ENCODE data around the gene ITPRIP.
A peak's percentile ranks its signal among the peaks of the same experiment; 100 is the strongest.

Gene ITPRIP

DNA sequence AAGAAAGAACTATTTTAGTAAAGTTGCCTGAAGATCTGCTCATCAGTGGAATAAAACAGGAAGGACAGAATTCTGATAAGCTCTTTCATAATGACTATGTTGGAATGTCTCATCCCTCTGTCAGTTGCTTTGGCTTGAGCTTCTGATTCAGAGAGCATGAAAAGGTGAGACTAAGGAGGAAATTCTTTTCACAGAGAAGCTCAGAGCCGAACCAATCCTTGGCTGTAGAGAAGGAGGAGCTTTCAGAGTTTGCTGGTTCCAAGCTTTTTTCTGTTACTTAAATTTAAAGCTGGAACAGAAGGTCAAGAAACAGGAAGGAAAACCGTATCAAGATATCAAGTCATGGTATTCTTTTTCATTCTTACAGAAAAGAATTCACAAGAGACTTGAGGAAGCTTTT, 45.3 kb downstream of the ITPRIP start:
- peaks cover 26% of the 10 kb centered on the region for H3K4me1 Mint-ChIP-seq
- DNase-seq (no peak), ATAC-seq (no peak)
- peaks cover 33% of the 10 kb centered on the region for H3K27me3 Mint-ChIP-seq
- H3K27ac Mint-ChIP-seq, result no peak overlapping the region
- peak overlapping the region in 1 of 2 donors; percentile 10 for H3K4me3 Mint-ChIP-seq
- no peaks in the 10 kb centered on the region for H3K9me3 Mint-ChIP-seq

DNA sequence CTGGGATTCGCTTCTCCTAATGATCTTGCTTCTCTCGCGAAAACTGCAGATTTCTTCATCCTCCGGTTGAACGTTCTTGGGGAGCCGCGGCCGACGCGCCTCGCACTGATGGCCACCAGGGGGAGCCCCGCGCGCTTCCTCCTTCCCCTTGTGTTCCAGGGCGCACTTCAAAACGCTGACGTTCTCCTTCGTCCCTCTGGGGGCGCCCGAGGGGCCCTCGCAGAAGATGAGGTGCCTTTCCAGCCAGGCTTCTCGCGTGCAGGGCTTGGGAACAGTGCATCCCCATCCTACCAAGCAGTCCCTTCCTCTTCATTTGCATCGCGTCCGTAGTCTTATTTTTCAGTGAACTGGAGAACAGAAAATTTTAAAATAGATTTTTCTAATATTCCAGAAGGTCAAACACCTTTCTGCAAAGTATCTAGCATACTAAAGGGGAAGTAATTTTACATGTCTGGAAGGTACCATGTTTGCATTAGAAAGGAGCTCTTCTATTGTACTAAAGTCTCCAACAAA, 46.8 kb downstream of the ITPRIP start:
- DNase-seq, result peak; percentile 84 to 86
- Mint-ChIP-seq H3K27me3 (peaks cover 33% of the 10 kb centered on the region), H3K27ac (no peak overlapping the region), H3K4me1 (peaks cover 22% of the 10 kb centered on the region), H3K9me3 (no peaks in the 10 kb centered on the region), H3K4me3 (peak overlapping the region in 1 of 2 donors; percentile 12)
- peak; percentile 97 for ATAC-seq

DNA sequence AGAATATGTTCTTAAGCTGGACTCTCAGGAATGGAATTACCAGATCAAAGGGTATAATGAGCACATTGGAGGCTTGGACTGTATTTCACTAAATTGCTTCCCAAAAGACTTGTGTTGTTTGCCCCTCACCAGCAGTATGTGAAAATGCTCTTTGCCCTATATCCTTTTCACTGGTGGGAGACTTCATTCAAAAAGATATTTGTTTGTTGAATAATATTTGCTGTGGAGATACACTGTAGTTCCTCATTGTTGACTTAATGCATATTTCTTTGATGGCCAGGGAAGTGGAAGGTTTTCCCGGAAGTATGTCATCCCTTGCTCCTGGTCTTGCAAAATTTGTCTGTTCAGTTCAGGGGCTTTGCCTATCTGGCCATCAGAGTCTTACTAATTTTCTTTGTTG, 49.9 kb downstream of the ITPRIP start:
- no peak for ATAC-seq
- Mint-ChIP-seq H3K4me3 (no peak overlapping the region), H3K27me3 (peaks cover 22% of the 10 kb centered on the region), H3K4me1 (peaks cover 16% of the 10 kb centered on the region), H3K27ac (no peak overlapping the region), H3K9me3 (no peaks in the 10 kb centered on the region)
- DNase-seq, result no peak

DNA sequence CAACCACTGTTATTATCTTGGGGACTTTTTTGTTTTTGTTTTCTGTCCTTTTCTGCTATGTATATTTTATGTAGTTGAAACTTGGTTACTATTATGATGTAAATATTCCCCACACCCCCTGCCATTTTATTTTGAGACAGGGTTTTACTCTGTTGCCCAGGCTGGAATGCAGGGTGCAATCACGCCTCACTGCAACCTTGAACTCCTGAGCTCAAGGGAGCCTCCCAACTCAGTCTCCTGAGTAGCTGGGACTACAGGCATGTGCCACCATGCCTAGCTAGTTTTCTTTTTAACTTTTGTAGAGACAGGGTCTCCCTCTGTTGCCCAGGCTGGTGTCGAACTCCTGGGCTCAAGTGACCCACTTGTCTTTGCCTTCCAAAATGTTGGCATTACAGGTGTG, 51.3 kb downstream of the ITPRIP start:
- Mint-ChIP-seq H3K9me3 (no peaks in the 10 kb centered on the region), H3K27ac (no peak overlapping the region), H3K4me1 (peaks cover 9% of the 10 kb centered on the region), H3K4me3 (no peak overlapping the region), H3K27me3 (peaks cover 22% of the 10 kb centered on the region)
- ATAC-seq (no peak), DNase-seq (no peak)

DNA sequence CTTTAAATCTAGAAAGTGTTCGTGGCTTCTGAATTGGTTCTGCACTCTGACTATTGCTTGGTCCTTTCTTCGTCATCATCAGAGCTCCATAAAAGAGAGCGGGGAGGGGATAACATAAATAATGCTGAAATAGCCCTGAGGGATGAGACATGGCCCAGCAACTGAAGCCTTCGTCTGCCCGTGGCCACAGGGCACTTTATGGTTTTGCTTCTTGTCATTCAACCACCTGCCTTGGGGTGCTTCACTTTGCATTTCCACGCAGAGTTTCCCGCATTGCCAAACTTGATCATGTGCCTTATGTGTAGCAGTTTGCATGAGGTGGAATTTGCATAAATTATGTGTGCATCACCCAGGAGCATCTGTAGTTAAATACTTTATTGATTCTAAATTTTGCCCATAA, 53.4 kb downstream of the ITPRIP start:
- Mint-ChIP-seq H3K27ac (no peak overlapping the region), H3K4me3 (no peak overlapping the region), H3K9me3 (no peaks in the 10 kb centered on the region), H3K4me1 (no peaks in the 10 kb centered on the region), H3K27me3 (peaks cover 3% of the 10 kb centered on the region)
- ATAC-seq (no peak), DNase-seq (no peak)

DNA sequence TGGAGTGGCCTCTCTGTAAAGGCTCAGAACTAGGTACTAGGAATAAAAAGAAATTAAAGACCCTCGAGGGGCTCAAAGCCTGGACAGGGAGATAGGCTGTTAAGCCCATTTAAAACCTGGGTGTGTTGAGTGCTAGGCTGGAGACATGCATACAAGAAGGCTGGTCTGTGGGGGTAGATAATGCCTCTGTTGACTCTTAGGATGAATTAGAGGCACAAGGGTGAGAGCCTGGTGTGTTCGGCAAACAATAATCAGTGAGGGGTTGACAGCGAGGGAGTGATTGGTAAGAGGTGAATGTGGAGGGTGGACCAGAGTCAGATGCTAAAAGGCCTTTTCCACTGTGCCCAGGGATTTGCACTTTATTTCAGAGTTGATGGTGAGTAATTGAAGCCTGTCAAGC, 56.6 kb downstream of the ITPRIP start:
- ATAC-seq (no peak), DNase-seq (no peak)
- Mint-ChIP-seq H3K4me1 (no peaks in the 10 kb centered on the region), H3K9me3 (no peaks in the 10 kb centered on the region), H3K27me3 (no peaks in the 10 kb centered on the region), H3K4me3 (no peak overlapping the region), H3K27ac (no peak overlapping the region)

DNA sequence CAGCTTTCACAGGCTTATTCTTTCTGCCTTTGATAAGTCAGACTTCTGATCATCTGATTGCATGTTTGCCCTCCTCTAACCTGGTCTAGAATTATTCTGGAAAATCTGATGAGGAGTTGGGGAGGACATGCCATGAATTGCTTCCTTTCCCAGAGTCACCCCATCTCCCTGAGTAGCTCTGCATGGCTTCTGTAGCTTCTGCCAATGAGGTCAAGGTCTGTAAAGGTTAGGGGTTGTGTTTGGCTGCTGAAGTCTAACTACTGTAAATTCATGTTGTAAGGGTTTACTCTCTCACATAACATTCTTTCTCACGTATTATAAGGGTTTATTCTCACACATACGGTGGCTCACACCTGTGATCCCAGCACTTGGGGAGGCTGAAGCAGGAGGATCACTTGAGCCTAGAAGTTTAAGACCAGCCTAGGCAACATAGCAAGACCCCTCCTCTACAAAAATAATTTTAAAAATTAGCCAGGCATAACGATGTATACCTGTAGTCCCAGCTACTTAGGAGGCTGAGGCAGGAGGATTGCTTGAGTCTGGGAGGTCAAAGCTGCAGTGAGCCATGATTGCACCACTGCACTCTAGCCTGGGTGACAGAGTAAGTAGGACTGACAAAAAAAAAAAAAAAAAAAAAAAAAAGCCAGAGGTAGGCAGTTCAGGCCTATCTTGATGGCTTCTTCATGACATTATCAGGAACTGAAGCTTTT, 58.6 kb downstream of the ITPRIP start:
- Mint-ChIP-seq H3K4me3 (no peak overlapping the region), H3K9me3 (no peaks in the 10 kb centered on the region), H3K4me1 (peaks cover 6% of the 10 kb centered on the region), H3K27ac (no peak overlapping the region), H3K27me3 (peaks cover 15% of the 10 kb centered on the region)
- no peak for ATAC-seq
- no peak for DNase-seq

DNA sequence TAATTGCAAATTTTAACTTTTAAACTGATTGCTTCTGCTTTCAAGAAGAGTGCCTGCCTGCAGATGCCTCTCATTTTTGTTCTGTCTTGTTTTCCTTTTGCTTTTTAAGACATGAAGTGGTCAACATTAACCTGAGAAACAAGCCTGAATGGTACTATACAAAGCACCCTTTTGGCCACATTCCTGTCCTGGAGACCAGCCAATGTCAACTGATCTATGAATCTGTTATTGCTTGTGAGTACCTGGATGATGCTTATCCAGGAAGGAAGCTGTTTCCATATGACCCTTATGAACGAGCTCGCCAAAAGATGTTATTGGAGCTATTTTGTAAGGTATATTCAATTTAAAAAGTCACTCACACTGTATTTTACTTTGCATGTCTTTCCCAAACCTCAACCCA, 60.5 kb downstream of the ITPRIP start:
- Mint-ChIP-seq H3K27me3 (peaks cover 22% of the 10 kb centered on the region), H3K4me3 (no peak overlapping the region), H3K4me1 (peaks cover 11% of the 10 kb centered on the region), H3K9me3 (no peaks in the 10 kb centered on the region), H3K27ac (no peak overlapping the region)
- ATAC-seq (no peak), DNase-seq (no peak)

DNA sequence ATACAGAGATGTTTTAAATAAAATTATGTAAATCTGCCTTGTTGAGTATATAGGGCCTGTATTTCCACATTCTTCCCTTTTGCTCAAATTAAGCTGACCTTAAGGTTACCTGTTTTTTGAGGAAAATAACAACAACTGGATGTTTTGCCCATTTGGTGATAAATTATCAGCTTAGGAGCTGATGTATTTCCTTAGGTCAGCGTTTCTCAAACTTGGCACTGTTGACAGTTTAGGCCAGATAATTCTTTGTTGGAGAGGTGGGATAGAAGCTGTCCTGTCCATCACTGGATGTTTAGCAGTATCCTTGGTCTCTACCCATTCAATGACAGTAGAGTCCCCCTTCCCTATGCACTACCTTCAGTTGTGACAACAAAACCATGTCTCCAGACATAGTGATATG, 62.1 kb downstream of the ITPRIP start:
- no peak overlapping the region for H3K27ac Mint-ChIP-seq
- ATAC-seq (no peak), DNase-seq (no peak)
- peaks cover 22% of the 10 kb centered on the region for H3K27me3 Mint-ChIP-seq
- H3K4me1 Mint-ChIP-seq, result peaks cover 11% of the 10 kb centered on the region
- H3K9me3 Mint-ChIP-seq, result no peaks in the 10 kb centered on the region
- H3K4me3 Mint-ChIP-seq, result no peak overlapping the region

DNA sequence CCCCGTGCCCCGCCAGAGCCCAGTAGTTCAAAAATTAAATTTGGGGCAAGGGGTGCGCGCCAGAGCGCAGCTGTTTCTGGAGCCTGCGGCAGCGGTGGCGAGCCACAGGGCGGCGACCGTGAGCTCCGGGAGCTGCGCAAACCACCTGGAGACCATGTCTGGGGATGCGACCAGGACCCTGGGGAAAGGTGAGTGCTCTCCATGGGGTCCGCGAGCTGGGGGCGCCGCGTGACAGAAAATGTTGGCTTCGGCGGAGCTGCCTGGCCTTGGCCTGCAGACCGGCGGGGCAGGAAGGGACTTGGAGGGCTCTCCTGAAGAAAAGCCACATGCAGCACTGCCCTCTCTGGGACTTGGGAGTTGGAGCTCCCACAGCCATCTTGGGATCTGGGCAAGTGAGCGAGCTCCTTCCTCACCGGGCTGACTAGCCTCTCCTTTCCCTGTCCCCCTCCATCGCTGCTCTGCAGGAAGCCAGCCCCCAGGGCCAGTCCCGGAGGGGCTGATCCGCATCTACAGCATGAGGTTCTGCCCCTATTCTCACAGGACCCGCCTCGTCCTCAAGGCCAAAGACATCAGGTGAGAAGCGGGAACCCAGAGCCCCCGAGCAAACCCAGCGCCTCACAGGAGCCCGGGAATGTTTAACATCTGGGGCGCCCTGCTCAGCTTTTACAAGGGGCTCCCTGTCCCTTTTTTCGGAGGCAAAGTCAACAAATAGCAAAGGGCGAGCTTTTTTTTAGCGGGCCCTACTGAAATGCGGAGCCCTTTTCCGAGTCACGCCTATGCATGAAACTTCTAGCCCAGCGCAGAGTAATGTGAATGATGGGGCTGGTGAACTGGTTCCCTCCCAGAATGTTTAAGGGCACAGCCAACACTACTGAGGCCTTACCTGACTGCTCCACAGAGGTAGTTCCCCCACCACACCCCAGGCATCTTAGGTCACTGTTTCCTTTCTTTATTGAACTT, 63.2 kb downstream of the ITPRIP start:
- ATAC-seq (peak; percentile 88), DNase-seq (peak; percentile 57 to 61)
- Mint-ChIP-seq H3K4me3 (peak overlapping the region; percentile 66 to 80), H3K4me1 (peaks cover 11% of the 10 kb centered on the region), H3K27ac (peak overlapping the region; percentile 73 to 88), H3K9me3 (no peaks in the 10 kb centered on the region), H3K27me3 (peaks cover 22% of the 10 kb centered on the region)

DNA sequence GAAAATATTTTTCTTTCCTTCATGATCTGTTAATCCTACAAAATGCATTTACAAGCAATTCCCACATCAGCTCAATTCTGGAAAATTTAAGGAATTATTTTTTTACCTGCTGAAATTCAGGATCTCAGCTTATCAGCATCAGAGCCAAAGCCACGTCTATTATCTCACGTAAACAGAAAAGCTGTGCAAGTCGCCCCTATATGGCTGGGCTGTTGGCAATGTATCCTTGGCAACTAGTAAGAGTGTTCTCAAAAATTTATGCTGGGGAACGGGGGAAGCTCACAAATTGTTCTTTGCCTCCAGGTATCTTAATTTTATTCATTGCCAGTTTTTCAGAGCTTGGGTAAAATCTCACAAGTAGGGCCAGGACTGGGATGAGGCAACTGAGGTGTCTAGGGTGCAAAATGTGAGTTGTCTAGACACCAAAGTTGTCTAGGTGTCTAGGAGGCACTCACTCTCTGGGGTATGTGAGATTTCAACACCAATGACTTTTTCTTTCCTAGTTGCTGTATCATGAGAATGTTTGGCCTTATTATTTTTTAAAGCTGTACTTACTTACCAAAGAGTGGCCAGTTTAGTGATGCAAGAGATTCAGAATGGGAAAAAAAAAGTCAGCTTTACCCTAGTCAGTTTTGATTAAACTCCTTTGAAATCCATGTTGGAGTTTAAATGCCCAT, 64.2 kb downstream of the ITPRIP start:
- no peaks in the 10 kb centered on the region for H3K9me3 Mint-ChIP-seq
- peak; percentile 24 for ATAC-seq
- H3K27me3 Mint-ChIP-seq, result peaks cover 22% of the 10 kb centered on the region
- peaks cover 11% of the 10 kb centered on the region for H3K4me1 Mint-ChIP-seq
- H3K4me3 Mint-ChIP-seq, result peak overlapping the region; percentile 66 to 80
- H3K27ac Mint-ChIP-seq, result peak overlapping the region in 1 of 2 donors; percentile 88
- no peak for DNase-seq

DNA sequence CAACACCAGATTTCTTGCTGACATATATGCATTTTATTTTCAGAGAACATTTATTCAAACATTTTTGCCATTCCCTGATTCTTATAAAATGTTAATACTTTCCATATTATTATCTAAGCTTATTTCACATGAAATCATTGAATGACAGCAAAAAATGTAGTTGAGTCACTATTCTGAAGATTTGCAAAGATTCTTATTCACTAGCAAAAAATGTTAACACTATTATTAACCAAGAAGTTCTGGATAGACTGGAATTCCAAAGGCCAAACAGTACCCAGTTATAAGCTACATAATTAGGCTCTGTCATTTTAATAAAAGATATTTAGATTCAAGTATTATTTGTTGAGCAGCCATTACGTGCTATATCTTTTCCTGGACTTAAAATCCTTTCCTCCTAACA, 65.0 kb downstream of the ITPRIP start:
- Mint-ChIP-seq H3K27ac (no peak overlapping the region), H3K4me1 (peaks cover 11% of the 10 kb centered on the region), H3K9me3 (no peaks in the 10 kb centered on the region), H3K27me3 (peaks cover 22% of the 10 kb centered on the region), H3K4me3 (no peak overlapping the region)
- no peak for DNase-seq
- no peak for ATAC-seq

DNA sequence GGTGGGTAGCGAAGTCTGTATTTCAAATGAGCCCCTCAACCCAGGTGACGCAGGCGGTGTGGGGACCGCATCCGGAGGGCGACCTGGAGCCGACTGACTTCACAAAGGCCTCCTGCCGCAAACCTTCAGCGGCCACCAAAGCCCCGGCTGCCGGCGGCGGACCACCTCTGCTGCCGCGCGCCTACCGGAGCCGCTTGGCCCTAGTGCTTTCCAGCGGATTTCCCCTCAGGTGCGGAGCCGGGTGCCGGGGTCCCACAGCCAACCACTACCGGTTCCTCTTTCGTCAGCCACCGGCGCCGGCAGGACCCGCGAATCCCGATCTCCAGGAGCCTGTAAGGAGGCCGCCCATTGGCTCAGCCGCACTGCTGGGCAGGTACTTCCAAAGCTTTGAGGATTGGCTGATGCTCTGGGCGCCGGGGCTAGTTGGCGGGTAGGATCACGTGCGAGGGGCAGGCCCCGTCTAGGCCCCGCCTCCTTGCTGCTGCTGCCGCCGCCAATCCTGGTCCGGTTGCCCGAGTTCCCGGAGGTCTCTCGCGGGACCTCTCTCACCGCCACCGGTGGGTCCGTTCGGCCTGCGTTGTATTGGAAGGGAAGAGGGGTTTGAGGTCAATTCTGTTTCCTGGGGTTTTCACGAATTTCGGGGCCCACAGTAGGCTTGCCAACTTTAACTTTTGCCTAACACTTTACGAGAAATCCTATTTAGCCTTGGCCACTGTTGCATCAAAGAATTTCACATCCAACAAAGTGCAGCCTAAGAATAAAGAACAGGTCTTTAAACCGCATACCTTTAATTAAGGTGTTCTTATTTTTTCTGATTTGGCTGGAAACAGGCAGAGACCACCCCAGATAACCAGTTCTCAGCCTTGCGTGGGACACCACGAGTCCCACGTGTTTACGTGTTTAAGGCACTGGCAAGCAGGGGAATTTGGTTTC, 69.3 kb downstream of the ITPRIP start, which contains the start of gene GSTO2:
GSTO2 (plus strand) TSS at position 472 of the 933 bp plus-strand sequence. CDS start 5,732 bp downstream, outside the sequence.
- peak; percentile 78 for ATAC-seq
- DNase-seq, result peak; percentile 97 to 100
- Mint-ChIP-seq H3K27ac (peak within 1 kb of the TSS; percentile 91 to 96), H3K4me3 (peak within 1 kb of the TSS; percentile 74 to 81), H3K9me3 (no peaks in the 10 kb centered on the region), H3K4me1 (peaks cover 40% of the 10 kb centered on the region), H3K27me3 (no peaks in the 10 kb centered on the region)

DNA sequence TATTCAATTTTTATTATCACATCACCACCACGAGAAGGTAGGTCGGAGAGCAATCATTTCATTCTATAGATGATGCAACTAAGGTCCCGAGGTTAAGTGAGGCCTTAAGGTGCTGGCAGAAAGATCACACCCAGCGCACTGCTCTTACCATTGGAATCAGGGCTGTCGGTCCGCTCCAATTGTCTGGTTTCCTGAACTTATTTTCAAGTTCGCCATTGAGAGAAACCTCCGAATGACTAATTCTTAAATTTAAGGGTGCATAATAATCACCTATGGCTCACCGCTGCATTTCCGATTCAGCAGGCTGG, 69.9 kb downstream of the ITPRIP start:
- DNase-seq (no peak), ATAC-seq (peak; percentile 70)
- Mint-ChIP-seq H3K9me3 (no peaks in the 10 kb centered on the region), H3K4me3 (peak overlapping the region; percentile 74 to 81), H3K27me3 (no peaks in the 10 kb centered on the region), H3K27ac (peak overlapping the region; percentile 91 to 96), H3K4me1 (peaks cover 44% of the 10 kb centered on the region)

All from stimulated activated naive CD8-positive, alpha-beta T cell treated with anti-CD3 and anti-CD28 coated beads, Interleukin-15, amount 100 ng/mL, for 72 hours (primary cell).